NCI-H187 treated with DMSO at 0.1 percent for 48 hours (cell line): ENCODE data around the gene UPF3B.
"Not testable (repeated sequence)": the region's sequence is repeated elsewhere in the genome, so short reads cannot be mapped to it uniquely, and the experiment has no call there.

Source experiments
- DNase-seq: peaks from one replicate; lab custom pipeline; 2025; lab: John Stamatoyannopoulos, UW

The UPF3B gene, protein sequence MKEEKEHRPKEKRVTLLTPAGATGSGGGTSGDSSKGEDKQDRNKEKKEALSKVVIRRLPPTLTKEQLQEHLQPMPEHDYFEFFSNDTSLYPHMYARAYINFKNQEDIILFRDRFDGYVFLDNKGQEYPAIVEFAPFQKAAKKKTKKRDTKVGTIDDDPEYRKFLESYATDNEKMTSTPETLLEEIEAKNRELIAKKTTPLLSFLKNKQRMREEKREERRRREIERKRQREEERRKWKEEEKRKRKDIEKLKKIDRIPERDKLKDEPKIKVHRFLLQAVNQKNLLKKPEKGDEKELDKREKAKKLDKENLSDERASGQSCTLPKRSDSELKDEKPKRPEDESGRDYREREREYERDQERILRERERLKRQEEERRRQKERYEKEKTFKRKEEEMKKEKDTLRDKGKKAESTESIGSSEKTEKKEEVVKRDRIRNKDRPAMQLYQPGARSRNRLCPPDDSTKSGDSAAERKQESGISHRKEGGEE

DNA sequence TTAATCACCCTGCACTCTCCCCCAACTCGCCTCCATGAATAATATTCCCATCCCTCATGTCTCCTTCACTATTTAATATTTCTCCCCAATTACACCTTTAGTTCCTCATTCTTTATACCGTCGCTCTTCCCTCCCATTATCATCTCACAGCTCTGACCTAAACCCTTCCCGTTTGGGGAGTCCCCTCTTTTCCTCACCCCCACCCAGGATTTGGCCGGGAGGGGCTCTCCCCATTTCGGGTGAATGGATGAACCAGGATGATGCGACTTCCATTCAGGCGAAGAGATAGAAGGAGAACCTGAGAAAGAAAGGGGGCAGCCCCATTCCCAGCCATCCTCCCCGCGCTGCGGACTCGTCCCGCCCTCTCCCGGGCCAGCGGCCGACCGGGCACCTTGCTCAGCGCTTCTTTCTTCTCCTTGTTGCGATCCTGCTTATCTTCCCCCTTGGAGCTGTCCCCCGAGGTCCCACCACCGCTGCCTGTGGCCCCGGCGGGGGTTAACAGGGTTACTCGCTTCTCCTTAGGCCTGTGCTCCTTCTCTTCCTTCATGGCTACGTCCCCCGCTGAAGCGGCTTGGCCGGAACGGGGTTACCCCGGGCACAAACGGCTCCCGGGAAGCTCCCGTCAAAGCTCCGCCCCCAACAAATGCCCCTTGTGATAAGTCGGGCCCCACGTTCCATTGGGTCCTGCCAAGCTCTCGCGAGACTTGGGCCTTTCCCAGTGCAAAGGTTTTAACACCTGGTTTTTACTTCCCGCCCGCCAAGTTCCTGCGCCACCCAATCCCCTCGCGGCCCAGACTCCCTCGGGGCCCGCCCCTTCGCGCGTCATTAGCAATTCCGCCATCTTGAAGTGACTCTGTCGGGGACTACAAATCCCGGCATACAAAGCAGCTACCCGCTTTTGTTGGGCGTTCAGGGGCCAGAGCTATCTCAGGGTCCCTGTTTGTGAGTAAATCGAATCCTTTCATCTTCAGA is at the start of gene UPF3B:
UPF3B (minus strand) TSS at position 582 of the 972 bp plus-strand sequence; CDS start at position 547, 35 bp downstream.
- DNase-seq: peak; percentile 90

DNA sequence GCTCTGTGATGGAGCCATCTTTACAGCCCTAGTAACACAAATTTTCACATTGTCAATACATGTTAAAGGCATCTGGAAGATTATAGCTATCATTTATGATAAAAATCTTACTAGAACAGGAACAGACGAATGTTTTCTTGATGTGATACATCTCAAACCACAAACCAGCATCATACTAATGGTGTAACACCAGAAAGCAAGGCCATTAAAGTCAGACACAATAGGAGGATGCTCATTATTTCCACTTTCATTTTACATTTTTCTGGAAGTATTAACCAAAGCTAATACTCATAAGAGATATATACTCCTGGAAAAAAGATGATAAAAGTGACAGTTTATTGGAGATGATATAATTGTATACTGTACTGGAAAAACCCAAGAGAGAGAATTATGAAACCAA is 48.2 kb upstream of the UPF3B start:
- no peak for DNase-seq

DNA sequence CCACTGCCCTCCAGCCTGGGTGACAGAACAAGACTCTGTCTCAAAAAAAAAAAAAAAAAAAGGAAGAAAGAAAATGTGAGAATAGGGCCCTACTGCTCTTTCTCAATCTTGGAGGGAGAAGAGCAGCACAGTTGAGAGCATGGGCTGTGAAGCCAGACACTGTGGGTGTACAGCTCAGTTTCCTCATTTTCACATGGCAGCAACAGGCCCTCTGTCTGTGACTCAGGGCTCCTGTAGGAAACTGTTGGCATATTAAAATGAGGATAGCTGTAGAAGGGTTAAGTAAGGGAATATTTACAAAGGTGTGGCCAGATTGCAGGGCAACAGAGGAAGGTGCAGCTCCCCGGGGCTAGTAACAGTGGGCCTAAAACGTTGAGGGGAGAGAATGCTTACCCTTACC is 46.4 kb upstream of the UPF3B start:
- DNase-seq: no peak

DNA sequence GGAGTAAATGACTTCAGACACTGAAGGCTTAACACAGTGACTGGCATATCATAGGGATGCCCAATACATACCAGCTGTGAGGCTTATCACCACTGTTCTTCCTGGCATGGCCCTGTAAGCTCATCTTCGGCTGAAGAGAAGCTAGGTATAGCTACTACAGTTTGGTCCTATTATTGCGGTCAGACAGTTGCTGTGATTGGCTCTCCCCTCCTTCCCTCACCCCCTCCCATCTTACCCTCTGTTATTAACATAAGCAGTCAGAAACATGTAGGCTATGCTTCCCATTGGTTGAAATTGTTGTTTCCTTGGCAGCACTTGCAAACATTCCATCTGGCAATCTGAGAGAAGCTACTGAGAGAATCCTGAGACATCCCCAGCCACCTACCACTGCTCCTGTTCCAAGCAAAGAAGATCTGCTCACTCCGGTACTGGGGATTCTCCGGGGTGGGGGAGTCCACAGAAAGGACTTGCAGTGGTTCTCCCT is 43.1 kb upstream of the UPF3B start, which contains the start of gene AKAP14:
AKAP14 (plus strand) TSS at position 51 of the 484 bp plus-strand sequence. CDS start 7,331 bp downstream, outside the sequence.
- no peak for DNase-seq

DNA sequence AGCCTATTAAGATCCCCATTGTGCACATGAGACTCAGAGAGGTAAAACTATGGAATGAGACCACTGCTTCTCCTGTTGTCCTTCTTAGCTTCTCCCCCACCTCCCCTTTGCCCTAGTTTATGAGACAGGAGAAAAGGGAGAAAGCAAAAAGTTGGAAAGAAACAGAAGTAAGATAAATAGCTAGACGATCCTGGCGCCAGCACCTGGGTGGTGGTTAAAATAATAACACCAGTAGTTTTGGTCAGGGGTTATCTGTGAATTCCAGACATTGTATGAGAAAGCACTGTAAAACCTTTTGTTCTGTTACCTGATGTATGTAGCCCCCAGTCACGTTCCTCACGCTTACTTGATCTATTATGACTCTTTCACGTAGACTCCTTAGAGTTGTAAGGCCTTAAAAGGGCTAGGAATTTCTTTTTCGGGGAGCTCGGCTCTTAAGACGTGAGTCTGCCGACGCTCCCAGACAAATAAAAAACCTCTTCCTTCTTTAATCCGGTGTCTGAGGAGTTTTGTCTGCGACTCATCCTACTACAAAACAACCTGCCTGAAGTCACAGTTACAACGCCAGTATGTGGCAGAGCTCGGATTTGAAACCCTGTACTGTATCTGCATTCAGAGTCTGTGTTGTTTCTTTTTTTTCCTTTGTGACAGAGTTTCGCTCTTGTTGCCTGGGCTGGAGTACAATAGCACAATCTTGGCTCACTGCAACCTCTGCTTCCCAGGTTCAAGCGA is 39.4 kb upstream of the UPF3B start:
- not testable (repeated sequence) for DNase-seq

DNA sequence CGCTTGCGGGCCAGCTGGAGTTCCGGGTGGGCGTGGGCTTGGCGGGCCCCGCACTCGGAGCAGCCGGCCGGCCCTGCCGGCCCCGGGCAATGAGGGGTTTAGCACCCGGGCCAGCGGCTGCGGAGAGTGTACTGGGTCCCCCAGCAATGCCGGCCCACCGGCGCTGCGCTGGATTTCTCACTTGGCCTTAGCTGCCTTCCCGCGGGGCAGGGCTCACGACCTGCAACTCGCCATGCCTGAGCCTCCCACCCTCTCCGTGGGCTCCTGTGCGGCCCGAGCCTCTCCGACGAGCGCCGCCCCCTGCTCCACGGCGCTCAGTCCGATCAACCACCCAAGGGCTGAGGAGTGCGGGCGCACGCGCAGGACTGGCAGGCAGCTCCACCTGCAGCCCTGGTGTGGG is 37.9 kb upstream of the UPF3B start:
- DNase-seq: not testable (repeated sequence)

DNA sequence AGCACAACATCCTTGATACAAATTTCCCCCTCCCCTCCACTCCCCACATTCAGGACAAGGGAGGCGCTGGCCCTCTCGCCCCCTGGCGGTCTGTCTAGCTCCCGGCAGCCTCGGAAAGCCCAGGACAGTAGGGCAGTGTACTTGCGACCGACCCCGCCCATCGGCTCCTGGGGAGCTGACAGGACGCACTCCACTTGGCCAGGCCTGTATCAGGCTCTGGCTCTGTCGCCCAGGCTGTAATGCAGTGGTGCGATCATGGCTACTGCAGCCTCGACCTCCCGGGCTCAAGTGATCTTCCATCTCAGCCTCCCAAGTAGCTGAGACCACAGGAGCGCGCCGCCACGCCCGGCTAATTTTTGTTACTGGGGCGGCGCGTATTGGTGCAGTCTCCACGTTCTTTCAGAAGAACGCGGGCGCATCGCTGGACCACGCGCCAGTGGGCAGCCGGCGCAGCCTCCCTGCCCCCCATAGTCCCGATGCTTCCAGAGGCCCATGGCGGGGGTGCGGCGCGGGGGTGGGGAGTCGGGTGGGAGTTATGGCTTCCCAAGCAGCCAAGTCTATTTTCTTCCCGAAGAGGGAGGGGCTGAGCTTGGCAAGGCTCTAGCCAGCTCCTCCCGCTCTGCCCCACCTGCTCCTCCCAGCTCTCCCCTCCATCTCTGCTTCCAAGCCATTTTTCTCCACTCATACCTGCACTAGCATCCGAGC is 35.1 kb upstream of the UPF3B start:
- DNase-seq: no peak

DNA sequence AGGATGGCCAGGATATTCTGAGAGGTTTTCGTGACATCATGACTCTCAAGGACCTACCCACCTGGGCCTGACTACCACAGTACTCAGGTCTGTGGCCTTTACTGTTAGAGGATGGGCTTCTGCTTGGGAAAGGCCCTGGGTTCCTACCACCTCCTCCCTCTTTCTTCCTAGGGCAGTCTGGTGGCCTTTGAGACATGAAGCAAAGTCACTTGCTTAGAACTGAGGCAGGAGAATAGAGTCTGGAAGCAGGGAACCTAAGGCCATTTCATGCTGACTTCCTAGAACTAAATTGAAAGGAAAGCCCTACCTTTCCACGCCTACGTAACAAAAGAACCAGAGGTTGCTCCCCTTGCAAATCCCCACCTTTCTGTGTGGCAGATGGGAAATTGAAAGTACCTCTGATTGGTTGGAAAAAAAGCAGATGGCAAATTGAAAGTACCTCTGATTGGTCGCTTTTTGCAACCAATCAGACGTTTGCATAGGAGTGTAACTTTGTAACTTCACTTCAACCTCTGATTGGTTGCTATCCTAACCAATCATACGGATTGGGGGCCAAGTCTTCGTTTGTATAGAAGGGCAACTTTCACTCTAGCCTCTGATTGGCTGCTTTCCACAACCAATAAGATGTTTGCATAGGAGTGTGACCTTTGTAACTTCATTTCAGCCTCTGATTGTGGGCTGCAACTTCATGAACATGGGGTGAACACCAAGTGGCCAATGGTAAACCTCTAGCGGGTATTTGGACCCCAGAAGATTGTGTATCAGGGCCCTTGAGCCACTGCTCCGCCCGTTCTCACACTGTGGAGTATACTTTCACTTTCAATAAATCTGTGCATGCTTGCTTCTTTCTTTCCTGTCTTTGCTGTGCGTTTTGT is 33.0 kb upstream of the UPF3B start:
- no peak for DNase-seq

DNA sequence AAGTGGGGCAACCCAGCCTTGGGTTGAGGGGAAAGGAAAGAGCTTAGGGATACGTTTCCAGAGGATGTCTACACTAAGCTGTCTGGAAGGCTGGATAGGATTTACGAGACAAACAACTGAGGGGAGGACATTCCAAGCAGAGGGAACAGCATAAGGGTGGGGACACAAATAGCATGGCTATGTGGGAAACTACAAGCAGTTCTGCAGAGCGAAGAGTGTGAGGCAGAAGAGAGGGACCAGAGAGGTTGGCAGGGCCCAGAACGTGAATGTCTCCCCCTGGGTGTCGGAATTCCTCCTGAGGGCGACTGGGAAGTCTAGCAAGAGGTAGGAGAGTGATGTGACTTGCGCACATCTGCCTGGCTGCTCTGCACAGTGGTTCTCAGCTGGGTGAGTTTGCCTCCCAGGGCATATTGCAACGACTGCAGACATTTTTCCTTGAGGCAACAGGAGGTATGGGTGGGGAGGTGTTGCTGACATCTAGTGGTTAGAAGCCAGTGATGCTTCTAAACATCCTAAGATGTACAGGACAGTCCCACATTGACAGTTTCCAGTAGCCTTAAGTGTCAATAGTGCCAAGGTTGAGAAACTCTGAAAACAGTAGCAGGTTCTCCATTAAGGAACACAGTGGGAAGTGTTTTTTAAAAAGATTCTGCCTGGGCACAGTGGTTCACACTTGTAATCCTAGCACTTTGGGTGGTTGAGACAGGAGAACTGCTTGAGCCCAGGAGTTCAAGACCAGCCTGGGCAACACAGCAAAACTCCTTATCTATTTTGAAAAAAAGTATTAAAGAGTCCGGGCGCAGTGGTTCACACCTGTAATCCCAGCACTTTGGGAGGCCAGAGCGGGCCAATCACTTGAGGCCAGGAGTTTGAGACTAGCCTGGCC is 28.0 kb upstream of the UPF3B start:
- no peak for DNase-seq

DNA sequence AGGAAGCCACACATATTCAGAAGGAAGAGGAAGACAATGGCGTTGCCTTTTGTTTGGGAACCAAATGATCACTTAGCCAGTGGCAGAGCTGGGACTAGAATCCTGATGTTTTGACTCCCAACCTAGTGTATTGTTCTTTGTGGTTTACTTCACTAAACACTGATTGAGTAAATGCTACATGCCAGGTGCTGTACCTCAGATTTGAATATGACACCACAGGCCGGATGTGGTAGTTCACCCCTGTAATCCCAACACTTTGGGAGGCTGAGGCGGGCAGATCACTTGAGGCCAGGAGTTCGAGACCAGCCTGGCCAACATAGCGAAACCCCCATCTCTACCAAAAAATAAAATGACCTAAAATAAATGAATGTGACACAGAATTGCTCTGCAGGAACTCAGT is 27.3 kb upstream of the UPF3B start:
- DNase-seq: no peak

DNA sequence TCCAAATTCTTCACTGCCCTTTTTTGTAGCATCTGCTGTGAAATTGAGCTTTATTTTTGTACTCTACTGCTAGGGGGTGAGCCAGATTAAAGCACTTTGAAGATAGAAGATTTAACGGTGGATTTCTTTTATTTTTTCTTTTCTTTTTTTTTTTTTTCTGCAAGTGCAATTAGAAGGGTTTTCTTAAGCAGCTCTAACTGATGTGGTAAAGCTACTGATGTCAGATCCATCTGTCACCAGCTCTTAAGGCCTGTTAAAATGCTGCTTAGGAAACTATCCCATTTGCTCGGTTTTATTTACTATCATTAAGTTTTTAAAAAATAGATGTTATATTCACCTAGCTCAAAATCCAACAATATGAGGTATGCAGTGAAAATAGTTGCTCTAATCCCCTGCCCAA is 26.0 kb upstream of the UPF3B start:
- DNase-seq: no peak

DNA sequence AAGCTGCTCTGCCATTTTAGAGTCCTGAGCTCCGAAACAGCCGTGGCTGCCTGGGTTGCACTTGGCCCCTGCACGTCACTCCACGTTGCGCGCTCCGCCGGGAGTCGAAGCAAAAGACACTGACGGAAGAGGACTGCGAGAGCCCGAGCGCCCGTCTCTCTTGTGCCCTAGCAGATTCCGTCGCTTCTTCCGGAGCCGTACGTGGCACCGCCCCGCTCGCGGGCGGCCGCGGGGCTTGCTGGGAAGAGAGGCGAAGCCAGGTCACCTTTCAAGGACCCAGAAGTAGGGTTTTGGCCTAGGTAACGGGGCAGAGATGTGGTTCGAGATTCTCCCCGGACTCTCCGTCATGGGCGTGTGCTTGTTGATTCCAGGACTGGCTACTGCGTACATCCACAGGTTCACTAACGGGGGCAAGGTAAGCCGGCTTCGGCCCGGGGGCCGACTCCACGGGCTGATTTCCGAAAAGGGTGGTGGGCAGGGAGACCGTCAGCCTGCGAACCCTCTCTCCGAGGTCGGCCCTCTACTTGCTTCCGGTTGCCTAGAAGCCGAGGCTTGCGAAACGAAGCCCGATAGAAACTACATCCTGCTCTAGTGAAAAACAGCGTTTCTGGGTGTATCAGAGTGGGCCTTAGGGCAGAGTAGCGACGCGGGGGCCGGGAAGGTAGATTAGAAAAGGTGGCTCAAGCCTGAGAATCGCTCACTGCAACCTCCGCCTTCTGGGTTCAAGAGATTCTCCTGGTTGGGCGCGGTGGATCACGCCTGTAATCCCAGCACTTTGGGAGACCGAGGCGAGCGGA is 19.0 kb upstream of the UPF3B start, which contains the start of the genes NDUFA1 and RNF113A:
NDUFA1 (plus strand) TSS at position 234 of the 797 bp plus-strand sequence; CDS start at position 314, 80 bp downstream.
RNF113A (minus strand) TSS at position 135 of the 797 bp plus-strand sequence; CDS start at position 15, 120 bp downstream.
- peak; percentile 74 for DNase-seq

DNA sequence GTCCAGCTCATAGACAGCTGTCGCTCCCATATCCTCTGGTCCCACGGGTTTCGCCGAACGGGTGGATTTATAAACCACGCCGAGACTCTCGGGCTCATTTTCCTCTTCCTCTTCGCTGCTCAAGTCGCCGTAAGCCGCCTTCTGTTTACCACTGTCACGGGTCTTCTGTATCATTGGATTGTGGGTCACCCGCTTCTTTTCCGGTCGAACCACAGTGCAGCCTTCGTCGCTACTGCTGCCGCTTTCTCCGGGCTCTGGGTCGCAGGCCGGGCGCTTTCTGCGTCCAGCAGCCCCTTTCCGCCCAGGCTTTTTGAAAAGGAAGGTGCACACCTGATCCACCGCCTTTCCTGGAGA is 18.5 kb upstream of the UPF3B start:
- DNase-seq: no peak

DNA sequence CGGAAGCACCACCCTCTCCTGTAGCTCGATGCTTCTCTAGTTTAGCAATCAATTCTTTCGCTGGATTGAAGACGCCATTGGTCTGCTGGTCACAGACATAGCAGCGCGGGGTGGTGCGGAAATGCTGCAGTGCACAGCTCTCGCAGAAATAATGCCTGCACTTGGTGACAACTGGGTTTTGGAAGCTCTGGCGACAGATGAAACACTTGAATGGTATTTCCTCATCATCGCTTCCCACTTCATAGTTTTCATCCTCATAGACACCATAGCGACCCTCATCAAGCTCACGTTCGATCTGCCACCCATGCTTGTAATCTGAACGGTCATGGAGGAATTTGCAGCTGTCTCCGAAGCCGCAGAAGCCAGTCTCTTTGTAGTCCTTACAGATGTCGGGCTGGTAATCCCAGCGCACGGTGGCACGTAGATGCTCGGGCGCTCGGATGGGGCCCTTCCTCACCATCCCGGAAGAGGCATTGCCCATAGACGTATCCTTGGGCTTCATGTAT is 17.9 kb upstream of the UPF3B start:
- DNase-seq: no peak

DNA sequence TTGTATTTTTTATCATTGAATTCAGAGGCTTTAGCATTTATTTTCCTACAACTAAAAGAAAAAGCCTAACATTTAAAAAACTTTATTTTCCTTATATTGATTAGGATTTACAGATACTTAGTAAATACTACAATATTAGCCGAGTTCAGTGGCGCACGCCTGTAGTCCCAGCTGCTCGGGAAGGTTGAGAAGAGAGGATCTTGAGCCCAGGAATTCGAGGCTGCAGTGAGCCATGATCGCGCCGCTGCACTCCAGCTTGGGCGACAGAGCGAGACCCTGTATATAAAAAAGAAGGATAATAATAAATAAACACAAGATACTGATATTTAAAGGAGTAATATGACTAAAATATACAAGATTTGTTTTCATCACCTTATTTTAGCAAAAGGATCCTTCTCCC is 681 bp upstream of the UPF3B start:
- no peak for DNase-seq

DNA sequence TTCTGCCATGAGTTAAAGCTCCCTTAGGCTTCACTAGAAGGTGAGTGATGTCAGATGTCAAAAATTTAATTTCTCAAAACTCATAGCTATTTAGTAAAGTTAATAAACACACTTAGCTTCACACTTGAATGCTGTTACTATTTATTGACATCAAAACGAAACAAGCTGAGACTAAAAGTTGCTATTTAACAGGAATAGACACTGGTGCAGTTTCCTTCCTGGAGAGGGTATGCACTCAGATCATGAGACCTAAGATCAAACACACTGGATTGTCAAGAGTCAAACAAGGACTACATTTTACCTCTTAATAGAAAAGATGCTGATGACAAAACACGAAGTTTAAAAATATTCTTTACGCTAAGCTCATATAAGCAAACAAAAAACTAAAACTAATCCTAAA is 18.9 kb downstream of the UPF3B start:
- DNase-seq: no peak

DNA sequence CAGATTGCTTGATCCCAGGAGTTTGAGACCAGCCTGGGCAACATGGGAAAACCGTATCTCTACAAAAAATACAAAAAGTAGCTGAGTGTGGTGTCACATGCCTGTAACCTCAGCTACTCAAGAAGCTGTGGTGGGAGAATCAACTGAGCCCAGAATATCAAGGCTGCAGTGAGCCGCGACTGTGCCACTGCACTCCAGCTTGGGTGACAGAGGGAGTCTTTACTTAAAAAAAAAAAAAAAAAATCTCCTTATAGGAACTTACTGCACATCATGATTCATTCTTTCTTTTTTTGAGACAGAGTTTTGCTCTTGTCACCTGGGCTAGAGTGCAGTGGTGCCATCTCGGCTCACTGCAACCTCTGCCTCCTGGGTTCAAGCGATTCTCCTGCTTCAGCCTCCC is 24.3 kb downstream of the UPF3B start:
- no peak for DNase-seq
